GM12878 (cell line): Measurements from ENCODE around the gene CTIF. TPM values are rescaled to one million over a fixed set of nuclear protein-coding genes. Genes with fewer than 3 reads are reported as not detected.

Experiments
- ATAC-seq: fragments of 200-7000 bp; cut with Tn5 transposase; 3 replicates; pipeline ENCODE4 v1.9.1; 2020; ENCODE audit warnings: mild to moderate bottlenecking, moderate library complexity
- BruUV-seq: library from RNA; stranded (reverse); fragments of 400-500 nt; replicated peaks from 2 replicates; lab custom pipeline; 2021; lab: Mats Ljungman, UMichigan
- CTCF ChIA-PET: fragments of 300-600 bp; sonication (Branson Sonifier 250); formaldehyde crosslinking; extraction: SDS; loops from one replicate; lab custom pipeline; 2021; ENCODE audit warnings: inconsistent platforms; lab: Yijun Ruan, JAX
- POLR2A ChIA-PET: fragments of 350-600 bp; formaldehyde crosslinking; extraction: SDS; loops from one replicate; lab custom pipeline; 2021; ENCODE audit warnings: inconsistent platforms; lab: Charles Lee
- RAD21 ChIA-PET: fragments of 300-600 bp; sonication (Branson Sonifier 250); formaldehyde crosslinking; loops from one replicate; lab custom pipeline; 2023; ENCODE audit warnings: antibody characterized with exemption; ENCODE audit not compliant: unreplicated experiment; lab: Charles Lee
- SMC1A ChIA-PET: fragments of 300-600 bp; sonication (Branson Sonifier 250); formaldehyde crosslinking; loops from one replicate; lab custom pipeline; 2023; ENCODE audit not compliant: unreplicated experiment, uncharacterized antibody; lab: Charles Lee
- DNase-seq: peaks from one replicate; pipeline ENCODE4 v3.0.0-alpha.2; 2011; ENCODE audit warnings: low read depth, low spot score
- FAIRE-seq: peaks from 3 replicates; lab custom pipeline; 2011; peaks lifted over from hg19 to GRCh38; lab: Jason Lieb, UNC
- H2AFZ ChIP-seq: 2 replicates; pipeline ENCODE4 v1.6.0; 2011; ENCODE audit warnings: low read depth, low read length, control low read depth; ENCODE audit not compliant: control insufficient read depth
- H3K27ac ChIP-seq: 2 replicates; pipeline ENCODE4 v1.5.1; 2011; ENCODE audit warnings: control low read depth; ENCODE audit not compliant: control insufficient read depth, insufficient read depth
- H3K27me3 ChIP-seq, 2 experiments: replicated peaks in 1 of 2; 2 replicates each; pipeline versions ENCODE4 v1.6.0 to v1.6.1; 2011; ENCODE audit warnings: low read length in 1 of 2; ENCODE audit not compliant: control insufficient read depth in 2 of 2, insufficient read depth in 2 of 2
- H3K36me3 ChIP-seq, 2 experiments: 2 replicates each; pipeline ENCODE4 v1.5.1; 2011; ENCODE audit warnings: low read length in 1 of 2; ENCODE audit not compliant: control insufficient read depth in 2 of 2, insufficient read depth in 2 of 2
- H3K4me1 ChIP-seq: 2 replicates; pipeline ENCODE4 v1.6.1; 2011; ENCODE audit warnings: mild to moderate bottlenecking, low read length, moderate library complexity, mixed read lengths; ENCODE audit not compliant: control insufficient read depth, insufficient read depth
- H3K4me2 ChIP-seq: 2 replicates; pipeline ENCODE4 v1.6.0; 2011; ENCODE audit warnings: control low read depth; ENCODE audit not compliant: control insufficient read depth, insufficient read depth
- H3K4me3 ChIP-seq: fragments of 200-600 bp; sonication (generic); 2 replicates; pipeline ENCODE4 v1.5.1; 2016
- H3K79me2 ChIP-seq: 2 replicates; pipeline ENCODE4 v1.6.0; 2011; ENCODE audit warnings: low read length; ENCODE audit not compliant: control insufficient read depth, insufficient read depth
- H3K9ac ChIP-seq: 2 replicates; pipeline ENCODE4 v1.8.0; 2011; ENCODE audit warnings: low read length, control low read depth, mixed read lengths; ENCODE audit not compliant: control insufficient read depth, insufficient read depth
- H3K9me3 ChIP-seq: replicated peaks from 3 replicates; pipeline ENCODE4 v1.5.1; 2011; ENCODE audit warnings: mild to moderate bottlenecking, low read length; ENCODE audit not compliant: control insufficient read depth, insufficient read depth
- H4K20me1 ChIP-seq: 2 replicates; pipeline ENCODE4 v1.6.0; 2011; ENCODE audit not compliant: control insufficient read depth, insufficient read depth
- CHD1 ChIP-seq: IDR thresholded peaks from 2 replicates; pipeline ENCODE4 v1.6.1; 2012; ENCODE audit warnings: low read depth, low read length, improper control_type of control experiment
- E2F8 ChIP-seq: fragments of 450-650 bp; IDR thresholded peaks from 2 replicates; pipeline ENCODE4 v1.6.1; 2018; ENCODE audit warnings: mild to moderate bottlenecking, low read depth, moderate library complexity; ENCODE audit not compliant: partially characterized antibody
- NBN ChIP-seq: fragments of 450-650 bp; IDR thresholded peaks from 2 replicates; pipeline ENCODE4 v1.6.1; 2016
- WRNIP1 ChIP-seq: IDR thresholded peaks from 2 replicates; pipeline ENCODE4 v1.6.1; 2011; ENCODE audit warnings: low read depth, low read length, improper control_type of control experiment, borderline replicate concordance
- ZBTB4 ChIP-seq: fragments of 450-650 bp; formaldehyde crosslinking; IDR thresholded peaks from 2 replicates; pipeline ENCODE4 v1.4.0; 2022; ENCODE audit warnings: mild to moderate bottlenecking, moderate library complexity
- WGBS: methylation state at CpG from one replicate; pipeline ENCODE4 v1.1.6; 2016; ENCODE audit warnings: low lambda C conversion rate; ENCODE audit not compliant: insufficient replicate concordance, insufficient coverage; ENCODE audit errors: missing lambda C conversion rate; 5-methylcytosine and 5-hydroxymethylcytosine counted together
- in situ Hi-C: fragments of 300-500 bp; cut with MboI; formaldehyde crosslinking; loops from 9 replicates; pipeline ENCODE4 v1.14.3; 2018; ENCODE audit warnings: mixed read lengths
- intact Hi-C: fragments of 100-400 bp; cut with micrococcal nuclease; formaldehyde crosslinking; loops from one replicate; pipeline ENCODE4 v1.14.2; 2022; ENCODE audit not compliant: unreplicated experiment
- polyA plus RNA-seq, 11 experiments: library from polyadenylated mRNA; depleted of rRNA in 4 of 11; unstranded in 6 of 11; stranded (reverse) in 5 of 11; fragments of >200 nt; fragmentation: Nextera tagmentation in 4 of 11; fragmentation: Illumina TruSeq in 1 of 11; extraction: Ambion mirVana in 4 of 11; extraction: Trizol in 1 of 11; gene quantifications; 1 replicate in 1 of 11; 2 replicates in 10 of 11; pipeline versions ENCODE4 v1.2.1 to v1.2.3, GENCODE V29; 2011 to 2016; ENCODE audit warnings: inconsistent platforms in 2 of 11, missing spikeins in 2 of 11, low read depth in 1 of 11
- total RNA-seq, 4 experiments: library from RNA; depleted of rRNA in 3 of 4; stranded (reverse); fragments of >200 nt in 3 of 4; fragmentation: Illumina TruSeq in 1 of 4; extraction: Trizol in 1 of 4; gene quantifications; 2 replicates each; pipeline versions ENCODE4 v1.2.1 to v1.2.3, GENCODE V29; 2013 to 2021
- TF ChIP-seq, protein P1 (sequence below): fragments of 450-650 bp; IDR thresholded peaks from 2 replicates; pipeline ENCODE4 v1.6.1; 2017; ENCODE audit warnings: mild to moderate bottlenecking, moderate library complexity
- TF ChIP-seq, protein P2 (sequence below): fragments of 450-650 bp; IDR thresholded peaks from 2 replicates; pipeline ENCODE4 v1.6.1; 2016; ENCODE audit warnings: mild to moderate bottlenecking

Gene CTIF
- total and polyA plus RNA-seq, 10 of the 15 experiments (the other 5 are each of a cell fraction or from before 2014, with no cell fraction given): 0.06 to 11.6 (median 2.5) TPM

DNA sequence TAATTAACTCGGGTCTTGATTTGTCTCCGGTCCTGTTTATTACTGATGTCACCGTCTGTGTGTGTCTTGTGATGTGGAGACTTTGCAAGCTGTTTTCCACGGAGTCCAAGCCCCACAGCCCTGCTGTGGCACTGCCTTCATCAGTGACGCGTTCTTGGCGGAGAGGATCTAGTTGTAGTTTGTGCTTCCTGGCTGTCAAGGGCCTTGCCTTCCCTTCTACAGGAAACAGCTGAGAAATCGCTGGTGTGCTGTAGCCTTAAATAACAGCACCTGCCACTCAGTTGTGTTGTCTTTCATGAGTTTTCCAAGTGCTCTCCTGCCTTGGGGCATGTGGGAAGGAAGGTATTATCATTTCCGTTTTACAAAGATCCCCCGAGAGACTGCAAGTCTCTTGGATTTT lies 26.3 kb downstream of the CTIF start (continued):
- TF ChIP-seq, protein P1, sequence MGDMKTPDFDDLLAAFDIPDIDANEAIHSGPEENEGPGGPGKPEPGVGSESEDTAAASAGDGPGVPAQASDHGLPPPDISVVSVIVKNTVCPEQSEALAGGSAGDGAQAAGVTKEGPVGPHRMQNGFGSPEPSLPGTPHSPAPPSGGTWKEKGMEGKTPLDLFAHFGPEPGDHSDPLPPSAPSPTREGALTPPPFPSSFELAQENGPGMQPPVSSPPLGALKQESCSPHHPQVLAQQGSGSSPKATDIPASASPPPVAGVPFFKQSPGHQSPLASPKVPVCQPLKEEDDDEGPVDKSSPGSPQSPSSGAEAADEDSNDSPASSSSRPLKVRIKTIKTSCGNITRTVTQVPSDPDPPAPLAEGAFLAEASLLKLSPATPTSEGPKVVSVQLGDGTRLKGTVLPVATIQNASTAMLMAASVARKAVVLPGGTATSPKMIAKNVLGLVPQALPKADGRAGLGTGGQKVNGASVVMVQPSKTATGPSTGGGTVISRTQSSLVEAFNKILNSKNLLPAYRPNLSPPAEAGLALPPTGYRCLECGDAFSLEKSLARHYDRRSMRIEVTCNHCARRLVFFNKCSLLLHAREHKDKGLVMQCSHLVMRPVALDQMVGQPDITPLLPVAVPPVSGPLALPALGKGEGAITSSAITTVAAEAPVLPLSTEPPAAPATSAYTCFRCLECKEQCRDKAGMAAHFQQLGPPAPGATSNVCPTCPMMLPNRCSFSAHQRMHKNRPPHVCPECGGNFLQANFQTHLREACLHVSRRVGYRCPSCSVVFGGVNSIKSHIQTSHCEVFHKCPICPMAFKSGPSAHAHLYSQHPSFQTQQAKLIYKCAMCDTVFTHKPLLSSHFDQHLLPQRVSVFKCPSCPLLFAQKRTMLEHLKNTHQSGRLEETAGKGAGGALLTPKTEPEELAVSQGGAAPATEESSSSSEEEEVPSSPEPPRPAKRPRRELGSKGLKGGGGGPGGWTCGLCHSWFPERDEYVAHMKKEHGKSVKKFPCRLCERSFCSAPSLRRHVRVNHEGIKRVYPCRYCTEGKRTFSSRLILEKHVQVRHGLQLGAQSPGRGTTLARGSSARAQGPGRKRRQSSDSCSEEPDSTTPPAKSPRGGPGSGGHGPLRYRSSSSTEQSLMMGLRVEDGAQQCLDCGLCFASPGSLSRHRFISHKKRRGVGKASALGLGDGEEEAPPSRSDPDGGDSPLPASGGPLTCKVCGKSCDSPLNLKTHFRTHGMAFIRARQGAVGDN: no peak
- TF ChIP-seq, protein P2, sequence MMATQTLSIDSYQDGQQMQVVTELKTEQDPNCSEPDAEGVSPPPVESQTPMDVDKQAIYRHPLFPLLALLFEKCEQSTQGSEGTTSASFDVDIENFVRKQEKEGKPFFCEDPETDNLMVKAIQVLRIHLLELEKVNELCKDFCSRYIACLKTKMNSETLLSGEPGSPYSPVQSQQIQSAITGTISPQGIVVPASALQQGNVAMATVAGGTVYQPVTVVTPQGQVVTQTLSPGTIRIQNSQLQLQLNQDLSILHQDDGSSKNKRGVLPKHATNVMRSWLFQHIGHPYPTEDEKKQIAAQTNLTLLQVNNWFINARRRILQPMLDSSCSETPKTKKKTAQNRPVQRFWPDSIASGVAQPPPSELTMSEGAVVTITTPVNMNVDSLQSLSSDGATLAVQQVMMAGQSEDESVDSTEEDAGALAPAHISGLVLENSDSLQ: no peak
- TF ChIP-seq, all 136 proteins: peak for 0

DNA sequence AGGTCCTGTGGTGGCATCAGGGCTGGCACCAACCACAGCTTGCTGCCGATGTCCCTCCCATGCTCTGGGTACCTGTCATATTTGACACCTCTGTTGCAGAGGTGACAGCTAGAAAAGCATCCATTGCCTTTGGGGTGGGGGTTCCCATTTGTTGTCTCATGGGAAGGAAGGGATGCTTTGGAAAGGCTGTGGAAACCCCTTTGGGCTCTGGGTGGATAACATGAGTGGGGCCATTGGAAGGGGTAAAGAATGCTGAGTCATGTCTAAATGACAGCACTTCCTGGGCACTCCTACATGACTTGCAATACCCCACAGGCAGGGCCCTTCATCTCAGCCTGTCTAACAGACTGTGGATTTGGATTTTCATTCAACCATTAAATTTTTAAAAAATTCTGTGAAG lies 27.8 kb downstream of the CTIF start:
- 95% methylated on average over 1 of the region's 1 CpG for WGBS
- ChIA-PET POLR2A (no interaction called here), CTCF (interaction anchor here (0.7 kb wide), 2 partner anchors 44 to 833 kb away, joined by 3 read pairs; no protein-coding TSS in a partner anchor), SMC1A (no interaction called here), RAD21 (no interaction called here)
- H3K4me2 ChIP-seq: no peak overlapping the region
- no peaks in the 10 kb centered on the region for H3K4me1 ChIP-seq
- FAIRE-seq (no peak), ATAC-seq (no peak), DNase-seq (no peak)
- in situ Hi-C loops: no loop called here
- no peak overlapping the region for H3K27ac ChIP-seq
- no peaks in the 10 kb centered on the region for H3K36me3 ChIP-seq
- no peaks in the 10 kb centered on the region for H3K27me3 ChIP-seq
- H3K4me3 ChIP-seq: no peak overlapping the region
- no peaks in the 10 kb centered on the region for H4K20me1 ChIP-seq
- no peaks in the 10 kb centered on the region; the same call in 2 of the 3 replicates for H3K9me3 ChIP-seq
- H3K9ac ChIP-seq: no peak overlapping the region
- no peaks in the 10 kb centered on the region for H3K79me2 ChIP-seq
- no peak overlapping the region for H2AFZ ChIP-seq
- BruUV-seq: no TSS peak
- intact Hi-C loops: no loop called here
- TF ChIP-seq NBN: no peak
- TF ChIP-seq WRNIP1: no peak
- no peak for TF ChIP-seq E2F8
- no peak for TF ChIP-seq ZBTB4 (CRISPR knock-in tag)
- TF ChIP-seq CHD1: no peak
